HG03025 (cell line): ENCODE measurements around the gene KBTBD4.

Source experiments
- ATAC-seq: cut with Tn5 transposase; IDR thresholded peaks from one replicate; pipeline ENCODE4 v1.9.1; 2021; ENCODE audit warnings: mild to moderate bottlenecking, moderate library complexity; ENCODE audit not compliant: unreplicated experiment, low FRiP score

The KBTBD4 gene

DNA sequence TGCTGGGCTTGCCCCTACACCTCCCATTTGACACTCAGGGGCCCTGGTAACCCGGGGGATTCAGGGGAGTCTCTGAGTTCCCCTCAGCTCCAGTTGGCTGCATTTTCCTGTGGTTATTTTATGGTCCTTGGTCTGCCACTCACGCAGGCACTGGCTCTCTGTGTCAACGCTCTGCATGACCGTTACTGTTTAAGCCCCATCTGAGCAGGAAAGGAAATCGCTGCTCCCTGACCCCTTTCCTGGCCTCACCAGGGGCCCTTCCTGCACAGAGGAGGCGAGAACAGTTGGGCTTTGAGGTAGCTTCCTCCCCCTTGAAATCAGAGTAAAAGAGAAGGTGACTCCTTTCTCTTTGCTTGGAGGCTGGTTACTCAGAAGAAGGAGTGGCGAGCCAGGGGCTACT lies 13.0 kb upstream of the KBTBD4 start:
- no peak for ATAC-seq

DNA sequence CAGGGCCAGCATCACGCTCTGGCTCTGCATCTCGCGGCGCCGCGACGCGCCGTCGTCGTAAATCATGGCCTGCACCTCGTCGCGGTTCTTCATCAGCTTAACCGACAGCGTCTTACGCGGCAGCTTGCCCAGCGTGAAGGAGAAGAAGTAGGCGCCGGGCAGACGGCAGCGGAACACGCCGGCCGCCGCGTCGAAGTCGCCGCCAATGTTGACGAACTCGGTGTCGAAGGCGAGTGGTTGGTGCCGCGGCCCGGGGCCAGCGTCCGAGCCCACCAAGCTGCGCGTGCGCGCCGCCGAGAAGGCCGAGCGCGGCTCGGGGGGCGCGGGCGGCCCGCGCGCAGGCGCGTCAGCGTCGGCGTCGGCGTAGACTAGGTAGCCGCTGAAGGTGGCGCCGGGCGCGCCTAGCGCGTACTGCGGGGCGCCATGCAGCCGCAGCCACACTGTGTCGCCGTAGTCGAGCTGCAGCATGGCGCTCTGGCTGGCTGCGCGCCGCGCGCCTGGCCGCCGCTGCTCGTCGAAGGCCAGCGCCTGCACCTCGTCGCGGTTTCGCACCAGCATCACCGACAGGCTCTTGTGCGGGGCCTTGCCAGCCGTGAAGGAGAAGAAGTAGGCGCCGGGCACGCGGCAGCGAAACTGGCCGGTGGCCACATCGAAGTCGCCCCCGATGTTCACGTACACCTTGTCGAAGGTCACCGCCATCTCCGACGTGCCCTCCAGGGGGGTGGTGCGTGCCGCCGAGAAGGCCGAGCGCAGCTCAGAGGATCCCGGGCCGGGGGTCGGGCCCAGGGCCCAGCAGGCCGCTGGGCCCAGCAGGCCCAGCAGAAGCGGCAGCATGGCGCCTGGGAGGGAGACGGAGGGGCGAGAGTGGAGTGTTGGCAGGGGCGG lies 11.4 kb upstream of the KBTBD4 start:
- no peak for ATAC-seq

- ATAC-seq, result no peak
These were observed 10.8 kb upstream of the KBTBD4 start for GRCh38 chr11:47589584-47589976.

DNA sequence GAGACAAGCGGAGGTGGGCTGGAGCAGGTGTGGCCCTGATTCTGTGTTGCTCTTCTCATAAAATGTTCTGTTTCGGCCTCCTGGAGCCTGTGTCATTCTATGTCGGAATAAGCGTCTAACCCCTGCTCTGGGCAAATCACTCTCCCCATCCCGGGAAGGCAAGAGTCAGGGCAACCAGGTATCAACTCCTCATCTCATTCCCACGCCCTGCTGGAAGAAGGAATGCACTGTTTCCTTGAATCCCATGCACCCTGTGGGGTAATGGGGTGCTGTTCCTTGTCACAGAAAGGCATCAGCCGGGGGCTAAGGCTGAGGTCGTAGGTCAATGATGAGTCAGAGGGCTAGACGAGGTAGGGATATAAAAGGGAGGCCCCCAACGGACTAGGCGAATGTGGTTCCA lies 10.3 kb upstream of the KBTBD4 start:
- ATAC-seq, result no peak

DNA sequence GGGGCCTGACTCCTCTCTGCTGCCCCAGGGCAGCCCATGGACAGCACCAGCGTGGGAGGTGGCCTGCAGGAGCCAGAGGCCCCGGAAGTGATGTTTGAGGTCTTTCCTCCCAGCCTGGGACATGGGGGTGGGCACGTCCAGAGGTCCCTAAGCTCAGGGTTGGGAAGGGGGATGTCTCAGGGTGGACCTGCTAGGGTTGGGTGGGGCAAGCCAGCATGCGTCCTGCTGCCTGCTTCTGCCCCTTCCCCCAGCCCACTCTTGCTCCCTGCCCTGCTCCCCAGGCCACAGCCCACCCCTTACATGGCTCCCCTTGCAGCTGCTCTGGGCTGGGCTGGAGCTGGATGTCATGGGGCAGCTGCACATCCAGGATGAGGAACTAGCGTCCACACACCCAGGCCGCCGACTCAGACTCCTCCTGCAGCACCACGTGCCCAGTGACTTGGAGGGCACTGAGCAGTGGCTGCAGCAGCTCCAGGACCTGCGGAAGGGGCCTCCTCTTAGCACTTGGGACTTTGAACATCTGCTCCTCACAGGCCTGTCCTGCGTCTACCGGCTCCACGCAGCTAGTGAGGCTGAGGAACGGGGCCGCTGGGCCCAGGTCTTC lies 9.1 kb upstream of the KBTBD4 start:
- ATAC-seq, result no peak

GRCh38 chr11:47587039-47587716 lies 8.4 kb upstream of the KBTBD4 start:
- ATAC-seq, result no peak

GRCh38 chr11:47586098-47586855 lies 7.5 kb upstream of the KBTBD4 start, which contains the start of gene FAM180B:
Gene FAM180B, plus strand, starts transcription at chr11:47586678. Its CDS starts 91 bp downstream, at chr11:47586769.
- no peak for ATAC-seq

- no peak for ATAC-seq
These were observed 5.1 kb upstream of the KBTBD4 start for GRCh38 chr11:47583844-47584243.

- no peak for ATAC-seq
These were observed 1.2 kb downstream of the KBTBD4 start for GRCh38 chr11:47577460-47578041.

- ATAC-seq, result no peak
These were observed 5.4 kb downstream of the KBTBD4 start for GRCh38 chr11:47573321-47573720.

GRCh38 chr11:47572715-47573255 lies 6.0 kb downstream of the KBTBD4 start:
- ATAC-seq, result no peak

DNA sequence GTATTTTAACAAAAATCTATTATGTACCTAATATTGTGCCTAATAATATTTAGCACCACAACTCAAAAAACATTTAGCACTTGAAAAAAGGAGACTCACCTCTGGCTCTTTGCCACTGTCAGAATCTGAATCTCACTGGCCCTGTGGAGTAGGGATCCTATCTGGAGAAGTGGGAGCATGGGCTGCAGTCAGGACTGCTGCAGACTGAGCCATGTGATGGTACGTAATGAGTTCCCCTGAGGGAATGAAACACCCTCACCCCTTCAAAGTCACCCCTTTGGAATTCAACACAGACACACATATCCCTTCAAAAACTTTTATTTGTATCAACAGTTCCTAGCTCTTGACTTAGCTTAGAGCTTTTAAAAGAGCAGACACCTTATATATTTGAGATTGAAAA lies 6.9 kb downstream of the KBTBD4 start:
- no peak for ATAC-seq

DNA sequence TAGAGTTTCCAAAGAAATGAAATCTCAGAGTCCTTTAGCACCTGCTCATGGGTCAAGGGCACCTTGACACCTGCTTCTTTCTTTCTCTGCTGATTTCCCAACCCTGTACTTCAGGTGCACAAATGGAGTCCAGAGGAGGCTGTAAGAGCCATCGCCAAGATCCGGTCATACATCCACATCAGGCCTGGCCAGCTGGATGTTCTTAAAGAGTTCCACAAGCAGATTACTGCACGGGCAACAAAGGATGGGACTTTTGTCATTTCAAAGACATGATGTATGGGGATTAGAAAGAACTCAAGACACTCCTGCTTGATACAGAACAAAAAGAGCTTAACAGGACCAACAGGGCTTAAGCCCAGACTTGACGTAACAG lies 7.4 kb downstream of the KBTBD4 start:
- ATAC-seq, result no peak

DNA sequence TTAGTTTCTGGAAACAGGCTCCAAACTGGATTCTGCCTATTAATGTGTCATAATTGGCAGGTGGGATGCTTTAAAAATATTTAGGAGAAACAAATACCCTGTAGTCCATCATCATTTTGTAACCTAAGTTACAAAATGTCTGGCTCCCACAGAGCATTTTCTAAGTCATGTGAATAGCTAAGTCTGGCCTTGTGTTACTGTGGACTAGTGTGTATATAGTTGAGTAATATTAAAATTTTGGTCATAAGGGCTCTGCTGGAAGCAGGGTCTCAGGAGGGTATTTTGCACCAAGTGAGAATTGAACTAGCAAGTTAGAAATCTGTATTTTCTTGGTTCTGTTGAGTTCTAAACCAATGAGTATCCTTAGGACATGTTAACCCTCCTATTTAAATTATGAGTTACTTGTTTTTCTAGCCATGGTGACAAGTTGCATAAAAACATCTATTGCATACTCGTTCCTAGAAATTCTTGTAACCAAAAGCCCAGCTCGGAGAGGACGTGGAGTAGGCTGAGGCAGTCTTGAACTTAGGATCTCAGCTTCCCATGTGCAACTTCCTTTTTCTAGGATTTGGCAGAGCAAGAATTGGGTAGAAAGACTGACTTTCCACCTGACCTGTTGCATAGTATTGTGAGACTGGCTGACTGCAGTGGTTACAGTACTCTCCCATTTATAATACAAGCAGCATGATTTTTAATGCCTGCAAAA lies 8.0 kb downstream of the KBTBD4 start:
- ATAC-seq, result no peak

DNA sequence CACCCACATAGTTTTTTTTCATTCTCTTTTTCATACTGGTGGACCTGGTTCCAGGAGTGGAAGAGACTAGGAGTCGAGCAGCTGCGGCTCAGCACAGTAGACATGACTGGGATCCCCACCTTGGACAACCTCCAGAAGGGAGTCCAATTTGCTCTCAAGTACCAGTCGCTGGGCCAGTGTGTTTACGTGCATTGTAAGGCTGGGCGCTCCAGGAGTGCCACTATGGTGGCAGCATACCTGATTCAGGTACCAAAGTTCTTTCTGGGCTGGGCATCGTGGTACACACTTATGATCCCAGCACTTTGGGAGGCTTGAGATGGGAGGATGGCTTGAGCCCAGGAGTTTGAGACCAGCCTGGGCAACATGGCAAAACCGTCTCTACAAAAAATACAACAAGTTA lies 9.1 kb downstream of the KBTBD4 start:
- no peak for ATAC-seq

- no peak for ATAC-seq
These were observed 12.5 kb downstream of the KBTBD4 start for GRCh38 chr11:47566149-47566698.

DNA sequence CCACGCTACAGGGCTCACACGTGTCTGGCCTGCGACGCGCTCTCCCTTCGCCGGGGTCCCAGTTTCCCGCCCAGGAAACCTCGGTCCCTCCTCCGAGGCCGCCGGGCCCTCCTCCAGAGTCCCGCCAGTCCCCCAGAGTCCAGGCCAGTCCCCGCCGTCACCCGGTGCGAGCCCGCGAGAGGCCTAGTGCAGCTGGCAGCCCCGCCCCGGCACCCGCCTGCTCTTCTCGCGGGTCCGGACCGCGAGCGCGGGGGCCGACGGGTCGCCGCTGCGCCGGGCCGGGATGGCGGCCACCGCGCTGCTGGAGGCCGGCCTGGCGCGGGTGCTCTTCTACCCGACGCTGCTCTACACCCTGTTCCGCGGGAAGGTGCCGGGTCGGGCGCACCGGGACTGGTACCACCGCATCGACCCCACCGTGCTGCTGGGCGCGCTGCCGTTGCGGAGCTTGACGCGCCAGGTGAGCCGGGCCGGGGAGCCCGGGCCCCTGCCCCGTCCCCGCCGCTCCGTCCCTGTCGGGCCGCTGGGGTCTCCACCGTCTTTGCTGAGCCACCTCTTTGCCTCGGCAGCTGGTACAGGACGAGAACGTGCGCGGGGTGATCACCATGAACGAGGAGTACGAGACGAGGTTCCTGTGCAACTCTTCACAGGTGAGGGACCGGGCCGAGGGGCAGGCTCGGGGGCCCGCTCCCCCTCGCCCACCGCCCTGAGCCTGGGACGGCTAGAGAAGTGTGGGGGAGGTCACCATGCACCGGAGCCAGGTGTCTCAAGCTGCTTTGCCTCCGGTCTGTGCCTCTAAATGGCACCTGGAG lies 13.2 kb downstream of the KBTBD4 start, which contains the start of gene PTPMT1:
Gene PTPMT1, plus strand, starts transcription at position 260 of the 809 bp plus-strand sequence. Its CDS starts 24 bp downstream, at position 284.
- no peak for ATAC-seq

GRCh38 chr11:47564933-47565339 lies 13.8 kb downstream of the KBTBD4 start:
- ATAC-seq, result no peak
